Fibroblast of peridontal ligament (primary cell): ENCODE results near the gene KAZN.

Experiments
- DNase-seq: peaks from one replicate; pipeline ENCODE4 v3.0.0-alpha.2; 2010; ENCODE audit errors: extremely low read depth

KAZN gene

GRCh38 chr1:14853518-14853917 lies 255.0 kb downstream of the KAZN start:
- DNase-seq, result no peak

GRCh38 chr1:14855268-14855667 lies 256.8 kb downstream of the KAZN start:
- no peak for DNase-seq

DNA sequence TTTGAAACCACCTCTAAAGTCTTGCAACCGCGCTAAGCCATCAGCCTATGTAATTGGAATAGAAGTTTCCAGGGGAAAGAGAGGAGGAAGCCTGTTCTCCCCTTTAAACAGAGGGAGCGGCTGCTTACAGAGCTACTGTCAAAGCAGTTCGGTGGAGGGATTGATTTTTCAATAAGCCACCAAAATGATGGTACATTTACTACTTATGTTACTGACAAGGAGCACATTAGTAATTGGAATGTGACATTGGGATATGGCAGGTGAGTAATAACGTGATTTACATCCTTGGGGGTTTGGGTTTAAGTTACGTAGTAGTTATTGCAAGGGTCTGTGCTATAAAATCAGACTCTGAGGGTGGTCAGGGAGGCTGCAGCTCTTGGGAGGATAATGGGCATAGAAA lies 257.3 kb downstream of the KAZN start:
- DNase-seq, result no peak

DNA sequence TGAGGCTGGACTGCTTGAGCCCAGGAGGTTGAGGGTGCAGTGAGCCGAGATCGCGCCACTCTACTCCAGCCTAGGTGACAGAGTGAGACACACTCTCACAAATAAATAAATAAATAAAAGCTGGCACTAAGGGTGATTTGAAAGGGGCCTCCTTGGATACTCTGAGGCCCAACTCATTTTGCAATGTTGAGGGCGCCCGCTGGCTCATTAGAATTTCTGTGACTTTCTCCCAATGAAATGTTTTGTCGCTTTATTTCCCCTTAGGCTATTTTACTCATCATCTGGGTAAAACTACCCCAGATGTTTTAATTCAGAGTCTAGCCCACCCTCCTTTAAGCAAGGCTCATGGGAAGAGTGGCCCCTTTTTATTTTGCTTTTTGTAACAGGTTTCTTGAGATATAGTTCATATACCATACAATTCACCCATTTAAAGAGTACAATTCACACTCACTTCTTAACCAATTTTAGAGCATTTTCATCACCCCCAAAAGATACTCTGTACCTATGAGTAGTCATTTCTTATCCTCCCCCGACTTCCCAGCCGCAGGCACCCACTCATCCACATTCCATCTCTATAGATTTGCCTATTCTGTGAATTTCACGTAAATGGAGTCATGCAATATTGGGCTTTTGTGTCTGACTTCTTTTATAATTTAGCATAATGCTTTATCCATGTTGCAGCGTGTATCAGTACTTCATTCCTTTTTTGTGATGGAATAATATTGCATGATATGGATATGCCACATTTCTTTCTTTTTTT lies 259.1 kb downstream of the KAZN start:
- no peak for DNase-seq

DNA sequence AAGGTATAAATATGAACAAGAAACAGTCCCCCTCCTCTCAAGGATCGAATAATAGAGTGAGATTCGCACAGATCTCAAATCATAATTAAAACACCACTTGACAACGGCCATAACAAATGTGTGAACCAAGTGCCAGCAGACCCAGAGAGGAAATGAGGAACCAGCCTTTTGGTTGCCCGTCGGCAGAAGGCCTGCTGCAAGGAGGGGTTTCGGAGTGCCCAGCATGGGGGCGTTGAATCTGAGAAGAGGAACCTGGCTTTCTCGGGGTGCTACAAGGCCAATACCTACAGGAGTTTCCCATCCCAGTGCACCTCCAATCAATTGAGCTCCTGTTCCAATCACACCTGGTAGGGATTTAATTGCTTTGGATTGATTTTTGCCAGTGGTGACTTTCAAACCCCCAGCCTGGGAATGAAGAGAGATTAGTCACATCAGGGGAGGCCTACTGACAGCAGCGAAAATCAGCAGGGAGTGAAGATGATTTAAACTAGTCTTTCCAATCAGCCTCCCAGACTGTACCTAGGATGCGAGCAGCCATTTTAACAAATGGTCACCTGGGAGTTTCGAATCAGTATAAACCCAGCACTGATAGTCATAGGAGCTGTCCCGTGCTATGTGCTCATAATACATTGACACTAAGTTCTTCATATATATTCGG lies 263.8 kb downstream of the KAZN start:
- DNase-seq, result no peak

DNA sequence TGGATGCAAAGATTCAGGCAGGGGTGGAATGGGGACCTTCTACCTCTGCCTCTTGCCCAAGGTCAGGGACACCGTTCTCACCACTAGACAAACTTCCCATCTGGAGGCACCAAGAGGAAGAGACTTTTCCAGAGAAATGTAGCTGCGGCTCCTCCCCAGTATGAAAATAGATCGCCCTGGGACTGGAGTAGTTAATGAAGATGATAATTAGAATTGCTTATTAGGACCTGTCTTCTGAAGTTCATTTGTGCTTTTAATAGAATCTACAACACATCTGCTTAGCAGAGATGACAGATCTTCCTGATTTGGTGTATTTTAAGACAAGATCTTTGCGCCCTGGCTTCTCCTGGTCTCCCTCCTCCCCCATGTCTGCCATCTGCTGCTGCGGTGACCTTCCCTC lies 266.6 kb downstream of the KAZN start:
- DNase-seq, result no peak

GRCh38 chr1:14866911-14867612 lies 268.6 kb downstream of the KAZN start:
- no peak for DNase-seq

GRCh38 chr1:14869187-14869586 lies 270.7 kb downstream of the KAZN start:
- DNase-seq, result no peak

DNA sequence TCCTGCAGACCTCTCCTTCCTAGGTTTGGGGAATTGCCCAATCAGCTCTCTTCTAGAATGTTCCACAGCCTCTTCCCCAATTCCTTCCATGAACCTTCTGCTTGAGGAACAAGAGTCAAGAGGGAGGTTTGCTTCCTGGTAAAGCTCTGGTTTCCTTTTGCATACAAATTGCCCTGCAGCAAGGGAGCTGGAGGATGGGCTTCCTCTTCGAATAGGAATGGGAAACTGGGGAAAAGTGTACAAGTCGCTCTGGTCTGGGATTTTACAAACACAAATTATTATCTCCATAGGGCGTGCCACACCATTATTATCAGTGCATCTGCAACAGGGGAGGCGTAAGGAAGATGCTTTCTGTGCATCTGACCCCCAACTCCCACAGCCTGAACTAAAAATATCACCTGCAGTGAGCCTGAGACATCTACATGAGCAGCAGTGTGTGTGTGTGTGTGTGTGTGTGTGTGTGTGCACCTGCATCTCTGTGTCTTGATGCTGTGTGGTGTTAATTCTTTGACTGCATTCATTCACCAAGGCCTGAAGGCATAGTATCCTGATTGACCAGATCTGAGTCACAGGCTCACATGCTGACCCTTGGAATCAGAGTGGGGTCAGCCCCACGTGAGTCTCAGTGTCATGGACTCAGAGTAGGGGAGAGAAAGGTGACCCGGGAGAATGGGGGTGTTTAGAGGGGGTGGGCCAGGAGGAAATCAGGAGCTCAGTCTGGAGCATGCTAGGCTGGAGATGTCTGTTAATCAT lies 272.9 kb downstream of the KAZN start:
- no peak for DNase-seq

- no peak for DNase-seq
These were observed 274.3 kb downstream of the KAZN start for GRCh38 chr1:14872762-14873161.

DNA sequence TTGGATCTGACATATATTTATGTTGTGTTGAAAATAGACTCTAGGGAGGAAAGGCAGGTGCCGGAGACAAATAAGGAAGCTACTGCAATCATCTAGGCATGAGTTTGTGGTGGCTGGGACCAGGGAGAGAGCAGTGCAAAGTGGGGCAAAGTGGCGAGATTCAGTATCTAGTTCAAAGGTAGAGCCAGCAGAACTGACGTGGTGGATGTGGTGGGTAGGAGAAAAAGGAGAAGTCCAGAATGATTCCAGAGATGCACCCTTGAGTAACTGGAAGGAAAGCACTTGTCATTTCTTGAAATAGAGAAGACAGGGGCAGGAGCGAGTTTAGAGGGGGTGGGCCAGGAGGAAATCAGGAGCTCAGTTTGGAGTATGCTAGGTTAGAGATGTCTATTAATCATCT lies 275.2 kb downstream of the KAZN start:
- no peak for DNase-seq

GRCh38 chr1:14875524-14876509 lies 277.3 kb downstream of the KAZN start:
- DNase-seq, result no peak

GRCh38 chr1:14876747-14877146 lies 278.3 kb downstream of the KAZN start:
- DNase-seq, result no peak

- DNase-seq, result no peak
These were observed 278.7 kb downstream of the KAZN start for GRCh38 chr1:14877224-14877623.

- DNase-seq, result no peak
These were observed 279.6 kb downstream of the KAZN start for GRCh38 chr1:14878124-14878523.

- no peak for DNase-seq
These were observed 280.5 kb downstream of the KAZN start for GRCh38 chr1:14878951-14879350.

- DNase-seq, result peak; percentile 89
These were observed 282.2 kb downstream of the KAZN start for GRCh38 chr1:14880456-14881316.

DNA sequence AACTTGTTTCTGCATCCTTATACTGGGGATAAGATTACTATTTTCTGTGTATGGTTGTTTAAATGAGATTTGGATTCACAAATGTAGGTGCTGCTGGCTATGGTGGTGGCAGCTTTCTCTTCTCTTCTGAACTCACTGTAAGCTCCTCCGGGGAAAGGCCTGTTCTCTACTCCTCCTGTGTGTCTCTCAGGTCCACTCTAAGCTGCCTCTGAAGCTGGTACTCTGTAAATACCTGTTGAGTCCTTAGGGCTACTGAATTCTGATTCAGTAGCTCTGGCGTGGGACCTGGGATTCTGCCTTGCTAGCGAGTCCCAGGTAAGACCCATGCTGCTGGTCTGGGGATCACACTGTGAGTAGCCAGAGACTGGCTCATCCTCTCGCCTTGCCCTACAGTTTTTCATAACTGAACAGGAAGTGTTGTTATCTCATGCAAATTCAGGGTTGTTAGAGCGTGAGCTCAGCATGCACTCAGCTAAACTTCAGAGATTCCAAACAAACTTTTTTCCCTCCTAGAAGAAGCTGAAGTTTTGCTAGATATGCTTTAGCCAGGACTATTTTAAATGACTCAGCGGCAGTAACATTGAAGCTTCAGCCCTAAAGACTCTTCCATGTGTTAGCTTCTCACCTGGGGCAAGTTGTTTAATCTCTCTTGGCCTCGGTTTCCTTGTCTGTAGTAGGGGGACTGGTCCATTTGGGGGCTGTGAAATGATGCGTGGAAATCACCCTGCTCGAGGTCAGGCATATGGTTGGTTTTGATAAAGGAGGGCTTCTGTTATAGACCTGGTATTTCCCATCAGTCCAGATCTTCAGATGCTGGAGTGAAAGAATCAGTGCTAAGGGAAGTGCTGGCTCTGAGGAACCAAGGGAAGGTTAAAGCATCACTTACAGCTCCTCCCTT lies 283.5 kb downstream of the KAZN start:
- DNase-seq, result no peak

DNA sequence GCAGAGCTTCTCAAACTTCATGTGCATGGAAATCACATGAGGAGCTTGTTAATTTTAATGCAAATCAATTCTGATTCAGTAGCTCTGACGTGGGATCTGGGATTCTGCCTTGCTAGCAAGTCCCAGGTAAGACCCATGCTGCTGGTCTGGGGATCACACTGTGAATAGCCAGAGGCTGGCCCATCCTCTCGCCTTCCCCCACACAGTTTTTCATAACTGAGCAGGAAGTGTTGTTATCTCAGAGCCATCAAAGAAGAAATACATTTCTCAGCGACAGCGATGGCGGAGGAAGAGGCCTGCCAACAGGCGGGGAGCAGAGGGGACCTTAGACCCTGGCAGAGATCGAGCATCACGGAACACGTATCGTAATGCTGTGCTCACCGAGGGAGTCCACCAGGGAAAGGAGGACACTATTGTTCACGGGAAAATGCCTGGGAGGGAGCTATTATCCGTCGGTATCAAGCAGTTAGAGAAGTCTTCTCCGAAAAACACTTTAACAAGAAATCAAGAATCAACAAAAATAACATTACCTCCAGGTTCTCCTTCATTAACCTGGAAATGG lies 286.2 kb downstream of the KAZN start:
- no peak for DNase-seq
